ENCODE data around the gene PCDHA8.

- TF ChIP-seq EP300 (IDR thresholded peaks at IDR 0.05) (no peak), CTCF (IDR thresholded peaks at IDR 0.05) (no peak), POLR2A (IDR thresholded peaks at IDR 0.05) (no peak)
These were observed 46.3 kb upstream of the PCDHA8 start, which contains the start of gene PCDHA2 for GRCh38 chr5:140794595-140795258.

All from upper lobe of left lung (tissue), 4 donors.